ENCODE data around the gene FAM180A. TPM values are rescaled to one million over a fixed set of nuclear protein-coding genes. Genes with fewer than 3 reads are reported as not detected.
"Not testable (repeated sequence)": the region's sequence is repeated elsewhere in the genome, so short reads cannot be mapped to it uniquely, and the experiment has no call there.

FAM180A gene
- total and polyA plus RNA-seq, 2 donors (not counting 1 experiment from before 2014, with no cell fraction given): not detected

DNA sequence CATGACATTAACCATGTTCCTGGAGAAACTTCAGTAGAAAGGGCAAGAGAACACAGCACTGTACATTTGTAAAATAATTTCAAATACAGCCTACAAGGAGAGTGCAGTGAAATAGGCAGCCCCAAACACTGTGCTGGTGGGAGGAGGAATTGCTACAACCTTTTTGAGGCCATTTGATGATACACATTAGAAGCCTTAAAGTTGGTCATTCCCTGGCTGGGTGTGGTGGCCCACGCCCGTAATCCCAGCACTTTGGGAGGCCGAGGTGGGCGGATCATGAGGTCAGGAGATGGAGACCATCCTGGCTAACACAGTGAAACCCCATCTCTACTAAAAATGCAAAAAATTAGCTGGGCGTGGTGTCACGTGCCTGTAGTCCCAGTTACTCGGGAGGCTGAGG lies 56.0 kb downstream of the FAM180A start:
- H3K27ac ChIP-seq (ENCODE audit: low read length in 2 of 2); H3K4me3 Mint-ChIP-seq; H3K4me2 ChIP-seq (replicated peaks; ENCODE audit: low read depth, low read length, poor library complexity, severe bottlenecking); H3K4me1 Mint-ChIP-seq; H3K4me3 ChIP-seq (ENCODE audit: control extremely low read depth in 1 of 5, extremely low read depth in 1 of 5, insufficient read depth in 1 of 5, low read depth in 2 of 5, low read length in 4 of 5); H3K9me3 Mint-ChIP-seq (ENCODE audit: insufficient read depth); H3K36me3 ChIP-seq (replicated peaks in 1 of 2; ENCODE audit: control extremely low read depth in 1 of 2, control insufficient read depth in 1 of 2, extremely low read depth in 1 of 2, insufficient read depth in 2 of 2, low read length in 1 of 2); POLR2A ChIA-PET; H3K27ac Mint-ChIP-seq; H3K4me1 ChIP-seq (ENCODE audit: control insufficient read depth in 2 of 2, insufficient read depth in 2 of 2, low read length in 2 of 2); ATAC-seq (ENCODE audit: low read depth); CTCF ChIA-PET; H3K27me3 Mint-ChIP-seq; intact Hi-C loops (cut with micrococcal nuclease); H3K79me2 ChIP-seq (ENCODE audit: control insufficient read depth, insufficient read depth, low read length); H3K9me3 ChIP-seq (ENCODE audit: control extremely low read depth in 1 of 3, control insufficient read depth in 2 of 3, insufficient read depth in 1 of 3, low read length in 2 of 3); H3K27me3 ChIP-seq (replicated peaks in 1 of 4; ENCODE audit: control extremely low read depth in 1 of 4, control insufficient read depth in 3 of 4, insufficient read depth in 4 of 4, low read length in 3 of 4); H3K9ac ChIP-seq (ENCODE audit: low read length); H2AFZ ChIP-seq (ENCODE audit: insufficient read depth, low read depth, low read length, poor library complexity, severe bottlenecking); H4K20me1 ChIP-seq (ENCODE audit: control insufficient read depth, insufficient read depth, low read length, poor library complexity, severe bottlenecking); DNase-seq: not testable (repeated sequence)
- 92% methylated on average over 2 of the region's 7 CpGs for WGBS (ENCODE audit: insufficient coverage)

GRCh38 chr7:135692055-135692454 lies 56.6 kb downstream of the FAM180A start:
- ChIA-PET POLR2A (no interaction called here), CTCF (no interaction called here)
- TF ChIP-seq EZH2 (IDR thresholded peaks at IDR 0.05; ENCODE audit: borderline replicate concordance, insufficient read depth, low read depth, low read length, poor library complexity, severe bottlenecking) (no peak), CTCF (IDR thresholded peaks at IDR 0.05) (no peak)
- ATAC-seq (ENCODE audit: low read depth): no peak
- no peak overlapping the region for H2AFZ ChIP-seq (ENCODE audit: insufficient read depth, low read depth, low read length, poor library complexity, severe bottlenecking)
- no CpG with 5 or more reads among the region's 3 CpGs for WGBS (ENCODE audit: insufficient coverage)
- no peak overlapping the region for H3K4me3 Mint-ChIP-seq
- no peaks in the 10 kb centered on the region for H4K20me1 ChIP-seq (ENCODE audit: control insufficient read depth, insufficient read depth, low read length, poor library complexity, severe bottlenecking)
- H3K79me2 ChIP-seq (ENCODE audit: control insufficient read depth, insufficient read depth, low read length): no peaks in the 10 kb centered on the region
- intact Hi-C loops (cut with micrococcal nuclease): no loop called here
- no peaks in the 10 kb centered on the region for H3K9me3 ChIP-seq (ENCODE audit: control extremely low read depth in 1 of 3, control insufficient read depth in 2 of 3, insufficient read depth in 1 of 3, low read length in 2 of 3)
- peaks cover 0 to 1% of the 10 kb centered on the region in 2 experiments for H3K36me3 ChIP-seq (replicated peaks in 1 of 2; ENCODE audit: control extremely low read depth in 1 of 2, control insufficient read depth in 1 of 2, extremely low read depth in 1 of 2, insufficient read depth in 2 of 2, low read length in 1 of 2)
- H3K27ac ChIP-seq (ENCODE audit: low read length in 2 of 2): no peak overlapping the region
- no peaks in the 10 kb centered on the region for H3K4me1 ChIP-seq (ENCODE audit: control insufficient read depth in 2 of 2, insufficient read depth in 2 of 2, low read length in 2 of 2)
- no peak for DNase-seq
- H3K27me3 Mint-ChIP-seq: no peaks in the 10 kb centered on the region
- H3K4me1 Mint-ChIP-seq: no peaks in the 10 kb centered on the region
- no peak overlapping the region for H3K4me3 ChIP-seq (ENCODE audit: control extremely low read depth in 1 of 5, extremely low read depth in 1 of 5, insufficient read depth in 1 of 5, low read depth in 2 of 5, low read length in 4 of 5)
- H3K27me3 ChIP-seq (replicated peaks in 1 of 4; ENCODE audit: control extremely low read depth in 1 of 4, control insufficient read depth in 3 of 4, insufficient read depth in 4 of 4, low read length in 3 of 4): no peaks in the 10 kb centered on the region
- H3K27ac Mint-ChIP-seq: no peak overlapping the region
- no peaks in the 10 kb centered on the region for H3K9me3 Mint-ChIP-seq (ENCODE audit: insufficient read depth)
- H3K4me2 ChIP-seq (replicated peaks; ENCODE audit: low read depth, low read length, poor library complexity, severe bottlenecking): no peak overlapping the region
- no peak overlapping the region for H3K9ac ChIP-seq (ENCODE audit: low read length)

Measured in B cell (primary cell).